Gastroesophageal sphincter (tissue), 4 donors: ENCODE data around the gene MIPOL1. TPM values are rescaled to one million over a fixed set of nuclear protein-coding genes. Genes with fewer than 3 reads are reported as not detected.

ENCODE experiments used
- ATAC-seq: fragments of 150-250 bp; one replicate; pipeline ENCODE4 v1.9.1; 2016; ENCODE audit warnings: mild to moderate bottlenecking, moderate library complexity
- H3K27ac ChIP-seq, 4 donors: fragments of 200-600 bp; sonication (generic) in 3 of 4; 1 replicate in 3 of 4; 2 replicates in 1 of 4; pipeline ENCODE4 v1.5.1; 2016 to 2019
- H3K27me3 ChIP-seq: fragments of 200-600 bp; sonication (generic); one replicate; pipeline ENCODE4 v1.5.1; 2019
- H3K36me3 ChIP-seq, 2 donors: fragments of 200-600 bp; sonication (generic); one replicate each; pipeline ENCODE4 v1.5.1; 2019; ENCODE audit warnings: control low read depth in 1 of 2
- H3K4me1 ChIP-seq, 3 donors: fragments of 200-600 bp; sonication (generic); 1 replicate in 2 of 3; 2 replicates in 1 of 3; pipeline ENCODE4 v1.5.1; 2016 to 2019; ENCODE audit warnings: control low read depth in 2 of 3
- H3K4me3 ChIP-seq, 2 donors: fragments of 200-600 bp; sonication (generic); one replicate each; pipeline ENCODE4 v1.5.1; 2019; ENCODE audit warnings: mild to moderate bottlenecking in 1 of 2, moderate library complexity in 1 of 2
- H3K9me3 ChIP-seq, 3 donors: fragments of 200-600 bp; sonication (generic); one replicate each; pipeline ENCODE4 v1.5.1; 2017 to 2019; ENCODE audit warnings: control low read depth in 2 of 3
- EP300 ChIP-seq: sonication (generic); formaldehyde crosslinking; IDR thresholded peaks from one replicate; pipeline ENCODE4 v1.6.1; 2017; ENCODE audit warnings: antibody characterized with exemption, mild to moderate bottlenecking
- POLR2A ChIP-seq, 2 donors: fragments of 450-650 bp; IDR thresholded peaks; one replicate each; pipeline ENCODE4 v1.6.1; 2017; ENCODE audit warnings: antibody characterized with exemption in 2 of 2, mild to moderate bottlenecking in 2 of 2, moderate library complexity in 1 of 2
- POLR2AphosphoS5 ChIP-seq: sonication (generic); formaldehyde crosslinking; IDR thresholded peaks from one replicate; pipeline ENCODE4 v1.6.1; 2017; ENCODE audit warnings: antibody characterized with exemption
- WGBS, 2 donors: methylation state at CpG; one replicate each; pipeline ENCODE4 v1.1.5; 2018; ENCODE audit warnings: low coverage in 1 of 2; 5-methylcytosine and 5-hydroxymethylcytosine counted together
- total RNA-seq, 4 donors: library from RNA; depleted of rRNA; stranded (reverse); fragments of >200 nt; gene quantifications; one replicate each; pipeline ENCODE4 v1.1.0, GENCODE V29; 2016
- TF ChIP-seq, protein P1 (sequence below), 4 experiments: fragments of 200-600 bp in 2 of 4; fragments of 450-650 bp in 2 of 4; sonication (generic) in 1 of 4; IDR thresholded peaks; one replicate each; pipeline ENCODE4 v1.5.1; 2017 to 2019; ENCODE audit warnings: antibody characterized with exemption in 4 of 4, mild to moderate bottlenecking in 2 of 4, moderate library complexity in 2 of 4

The MIPOL1 gene, protein sequence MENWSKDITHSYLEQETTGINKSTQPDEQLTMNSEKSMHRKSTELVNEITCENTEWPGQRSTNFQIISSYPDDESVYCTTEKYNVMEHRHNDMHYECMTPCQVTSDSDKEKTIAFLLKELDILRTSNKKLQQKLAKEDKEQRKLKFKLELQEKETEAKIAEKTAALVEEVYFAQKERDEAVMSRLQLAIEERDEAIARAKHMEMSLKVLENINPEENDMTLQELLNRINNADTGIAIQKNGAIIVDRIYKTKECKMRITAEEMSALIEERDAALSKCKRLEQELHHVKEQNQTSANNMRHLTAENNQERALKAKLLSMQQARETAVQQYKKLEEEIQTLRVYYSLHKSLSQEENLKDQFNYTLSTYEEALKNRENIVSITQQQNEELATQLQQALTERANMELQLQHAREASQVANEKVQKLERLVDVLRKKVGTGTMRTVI
- 10 to 100 TPM; 10.6 to 32.8 (median 19.4) TPM for total RNA-seq

DNA sequence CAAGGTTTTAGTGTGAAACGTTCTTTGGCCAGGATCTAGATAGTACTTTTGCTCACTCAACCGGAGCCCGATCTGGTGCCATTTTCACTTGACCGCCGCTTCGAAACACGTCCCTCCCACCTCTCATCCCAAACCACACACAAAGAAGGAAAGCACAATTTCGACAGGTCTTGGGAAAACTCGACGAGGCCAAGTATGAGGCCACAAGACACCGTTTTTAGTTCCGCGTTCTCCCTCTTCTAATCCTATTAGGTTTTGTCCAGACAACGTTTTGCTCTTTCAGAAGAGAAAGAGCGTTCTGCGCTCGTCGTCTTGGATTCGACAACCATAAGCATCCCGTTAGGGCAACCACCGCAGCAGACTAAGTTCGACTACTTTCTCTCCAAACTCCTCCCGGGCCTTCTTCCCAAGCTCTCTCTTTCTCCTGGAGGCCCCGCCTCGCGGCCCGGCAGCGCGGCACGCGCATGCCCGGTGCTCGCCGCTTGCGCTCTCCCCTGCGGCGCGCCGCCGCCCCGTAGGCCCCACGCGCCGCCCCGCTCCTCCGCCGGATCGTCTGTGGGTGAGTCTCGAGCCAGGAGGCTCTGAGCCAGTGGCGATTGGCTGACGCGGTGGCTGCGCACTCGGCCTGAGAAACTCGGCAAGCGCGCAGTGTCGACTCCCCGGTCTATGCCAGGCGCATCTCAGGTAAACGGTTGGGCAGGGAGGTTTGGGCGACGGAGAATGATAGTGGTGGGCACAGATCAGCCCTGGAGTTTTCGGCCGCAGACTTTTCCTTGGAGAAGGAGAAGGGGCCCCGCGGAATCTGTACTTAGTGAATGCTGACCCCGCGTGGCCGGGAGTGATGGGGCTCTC, at the start of gene MIPOL1:
MIPOL1 (plus strand) TSS at position 517 of the 852 bp plus-strand sequence. CDS start 49,952 bp downstream, outside the sequence.
- 0 to 3% methylated on average over 23 to 58 of the region's 70 CpGs for WGBS, 2 donors
- H3K4me1 ChIP-seq, result peaks cover 0 to 28% (median 7%) of the 10 kb centered on the region in 3 donors
- peak; percentile 99 for ATAC-seq
- no peaks in the 10 kb centered on the region for H3K36me3 ChIP-seq
- no peaks in the 10 kb centered on the region for H3K27me3 ChIP-seq
- no peaks in the 10 kb centered on the region for H3K9me3 ChIP-seq
- no peak for TF ChIP-seq EP300
- peak; percentile 78 for TF ChIP-seq POLR2AphosphoS5
- TF ChIP-seq, protein P1, sequence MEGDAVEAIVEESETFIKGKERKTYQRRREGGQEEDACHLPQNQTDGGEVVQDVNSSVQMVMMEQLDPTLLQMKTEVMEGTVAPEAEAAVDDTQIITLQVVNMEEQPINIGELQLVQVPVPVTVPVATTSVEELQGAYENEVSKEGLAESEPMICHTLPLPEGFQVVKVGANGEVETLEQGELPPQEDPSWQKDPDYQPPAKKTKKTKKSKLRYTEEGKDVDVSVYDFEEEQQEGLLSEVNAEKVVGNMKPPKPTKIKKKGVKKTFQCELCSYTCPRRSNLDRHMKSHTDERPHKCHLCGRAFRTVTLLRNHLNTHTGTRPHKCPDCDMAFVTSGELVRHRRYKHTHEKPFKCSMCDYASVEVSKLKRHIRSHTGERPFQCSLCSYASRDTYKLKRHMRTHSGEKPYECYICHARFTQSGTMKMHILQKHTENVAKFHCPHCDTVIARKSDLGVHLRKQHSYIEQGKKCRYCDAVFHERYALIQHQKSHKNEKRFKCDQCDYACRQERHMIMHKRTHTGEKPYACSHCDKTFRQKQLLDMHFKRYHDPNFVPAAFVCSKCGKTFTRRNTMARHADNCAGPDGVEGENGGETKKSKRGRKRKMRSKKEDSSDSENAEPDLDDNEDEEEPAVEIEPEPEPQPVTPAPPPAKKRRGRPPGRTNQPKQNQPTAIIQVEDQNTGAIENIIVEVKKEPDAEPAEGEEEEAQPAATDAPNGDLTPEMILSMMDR (IDR thresholded peaks at IDR 0.05), result peak in 3 of 4 experiments; percentile 15 to 68 (median 25)
- TF ChIP-seq POLR2A (IDR thresholded peaks at IDR 0.05), result peak; percentile 47 to 51
- peak within 1 kb of the TSS; percentile 73 to 91 for H3K4me3 ChIP-seq
- H3K27ac ChIP-seq, result peak within 1 kb of the TSS; percentile 88 to 95 (median 92)

DNA sequence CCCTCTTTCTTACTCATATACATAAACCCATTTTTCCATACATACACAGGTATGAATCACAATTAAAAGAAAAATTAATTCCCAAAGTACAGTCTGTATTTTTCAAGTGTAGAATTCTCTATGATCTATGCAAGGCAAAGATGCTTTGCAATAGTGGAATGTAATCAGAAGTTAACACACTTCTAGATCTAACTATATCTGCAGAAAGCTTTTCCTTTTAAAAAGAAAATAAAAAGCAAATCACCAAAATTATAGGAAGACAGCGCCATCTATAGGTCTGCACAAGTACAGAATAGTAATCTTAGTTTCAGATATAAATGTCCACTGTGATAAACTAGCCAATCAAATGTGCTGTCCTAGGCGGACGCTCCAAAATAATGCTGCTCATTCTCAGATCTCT, 47.3 kb upstream of the MIPOL1 start:
- Histone ChIP-seq H3K27ac (no peak overlapping the region), H3K4me1 (peaks cover 0 to 6% (median 0%) of the 10 kb centered on the region in 3 donors), H3K36me3 (no peaks in the 10 kb centered on the region), H3K27me3 (no peaks in the 10 kb centered on the region), H3K4me3 (no peak overlapping the region), H3K9me3 (peaks cover 0 to 9% (median 0%) of the 10 kb centered on the region in 3 donors)
- TF ChIP-seq, protein P1 (IDR thresholded peaks at IDR 0.05), result peak; percentile 37 to 68 (median 54)
- no peak for TF ChIP-seq POLR2A (IDR thresholded peaks at IDR 0.05)
- 0 to 5% methylated on average over 3 of the region's 3 CpGs for WGBS, 2 donors
- no peak for ATAC-seq

DNA sequence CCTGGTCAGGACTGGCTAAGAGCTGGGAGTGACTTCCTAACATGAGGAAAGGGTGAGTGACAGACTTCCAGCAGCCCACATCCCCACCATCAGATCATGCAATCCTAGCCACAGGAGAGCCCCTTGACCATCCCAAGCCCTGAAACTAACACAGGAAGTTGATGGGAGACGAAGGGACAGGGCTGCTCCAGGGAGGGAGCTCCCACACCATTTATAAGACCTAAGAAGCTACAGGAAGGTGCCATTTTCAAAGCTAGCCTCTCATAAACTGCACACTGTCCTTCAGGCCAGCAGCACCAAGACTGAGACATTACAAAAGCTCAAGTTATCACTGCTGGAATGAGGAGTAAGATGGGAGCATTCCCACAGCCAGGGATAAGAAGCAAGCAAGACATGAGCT, 44.7 kb upstream of the MIPOL1 start:
- H3K27me3 ChIP-seq, result no peaks in the 10 kb centered on the region
- peaks cover 0 to 14% (median 0%) of the 10 kb centered on the region in 3 donors for H3K9me3 ChIP-seq
- H3K4me3 ChIP-seq, result no peak overlapping the region
- TF ChIP-seq POLR2AphosphoS5 (no peak), EP300 (no peak), POLR2A (IDR thresholded peaks at IDR 0.05) (no peak)
- TF ChIP-seq, protein P1 (IDR thresholded peaks at IDR 0.05), result no peak
- ATAC-seq, result no peak
- H3K4me1 ChIP-seq, result peaks cover 0 to 6% (median 0%) of the 10 kb centered on the region in 3 donors
- no peaks in the 10 kb centered on the region for H3K36me3 ChIP-seq
- WGBS, 2 donors, result no CpG with 5 or more reads among the region's 1 CpG
- no peak overlapping the region for H3K27ac ChIP-seq

DNA sequence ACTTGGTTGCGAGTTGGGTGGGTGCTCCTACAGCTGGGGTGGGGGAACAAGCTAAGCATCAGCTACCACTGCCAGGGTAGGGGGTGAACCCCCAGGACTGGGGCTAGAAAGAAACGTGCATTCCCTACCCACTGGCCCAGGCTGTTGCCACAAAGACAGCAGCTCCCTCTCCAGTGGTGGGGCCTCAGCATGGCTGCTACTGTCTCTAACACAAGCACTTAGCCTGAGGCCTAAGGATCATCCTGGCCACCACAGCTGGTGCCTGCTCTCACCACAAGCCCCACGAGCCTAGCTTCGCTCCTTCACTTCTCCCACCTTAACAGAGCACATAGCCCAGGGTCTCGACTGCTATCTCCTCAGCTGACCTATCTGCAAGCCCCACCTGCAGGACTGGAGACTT, 44.3 kb upstream of the MIPOL1 start:
- H3K27ac ChIP-seq, result no peak overlapping the region
- H3K27me3 ChIP-seq, result no peaks in the 10 kb centered on the region
- no peak for TF ChIP-seq EP300
- TF ChIP-seq, protein P1 (IDR thresholded peaks at IDR 0.05), result no peak
- TF ChIP-seq POLR2A (IDR thresholded peaks at IDR 0.05), result no peak
- TF ChIP-seq POLR2AphosphoS5, result no peak
- WGBS, 2 donors, result 86 to 100% methylated on average over 2 to 5 of the region's 5 CpGs
- no peak for ATAC-seq
- no peak overlapping the region for H3K4me3 ChIP-seq
- H3K9me3 ChIP-seq, result peaks cover 0 to 14% (median 0%) of the 10 kb centered on the region in 3 donors
- no peaks in the 10 kb centered on the region for H3K36me3 ChIP-seq
- peaks cover 0 to 6% (median 0%) of the 10 kb centered on the region in 3 donors for H3K4me1 ChIP-seq
